H9 (cell line): ENCODE measurements around the gene RALGPS2. TPM values are rescaled to one million over a fixed set of nuclear protein-coding genes. Genes with fewer than 3 reads are reported as not detected.
A peak's percentile ranks its signal among the peaks of the same experiment; 100 is the strongest.

Experiments used
- DNase-seq: peaks from one replicate; pipeline ENCODE4 v3.0.0-alpha.2; 2017
- H2AFZ ChIP-seq: one replicate; pipeline ENCODE4 v1.6.1; 2013; ENCODE audit warnings: mild to moderate bottlenecking, low read length, control low read depth, moderate library complexity
- H2AK5ac ChIP-seq: 2 replicates; pipeline ENCODE4 v1.6.1; 2013; ENCODE audit warnings: low read length, control low read depth, mixed read lengths; ENCODE audit not compliant: insufficient read length
- H2BK120ac ChIP-seq: one replicate; pipeline ENCODE4 v1.6.1; 2013; ENCODE audit warnings: low read depth, mild to moderate bottlenecking, low read length, control low read depth, inconsistent platforms; ENCODE audit not compliant: poor library complexity, severe bottlenecking
- H2BK12ac ChIP-seq: 2 replicates; pipeline ENCODE4 v1.6.1; 2013; ENCODE audit warnings: low read length, control low read depth, mixed read lengths, low read depth; ENCODE audit not compliant: insufficient read length
- H2BK15ac ChIP-seq: 2 replicates; pipeline ENCODE4 v1.6.1; 2013; ENCODE audit warnings: low read depth, low read length, control low read depth
- H2BK20ac ChIP-seq: one replicate; pipeline ENCODE4 v1.6.1; 2013; ENCODE audit warnings: low read depth, mild to moderate bottlenecking, low read length, control low read depth, inconsistent platforms; ENCODE audit not compliant: poor library complexity, severe bottlenecking
- H2BK5ac ChIP-seq: 2 replicates; pipeline ENCODE4 v1.6.1; 2013; ENCODE audit warnings: low read length, control low read depth, mixed read lengths; ENCODE audit not compliant: insufficient read length
- H3K14ac ChIP-seq: 2 replicates; pipeline ENCODE4 v1.6.1; 2013; ENCODE audit warnings: low read length, control low read depth; ENCODE audit not compliant: insufficient read depth
- H3K18ac ChIP-seq: 2 replicates; pipeline ENCODE4 v1.6.1; 2013; ENCODE audit warnings: low read depth, mild to moderate bottlenecking, mixed read lengths, low read length, control low read depth; ENCODE audit not compliant: insufficient read length
- H3K23ac ChIP-seq: 2 replicates; pipeline ENCODE4 v1.6.1; 2013; ENCODE audit warnings: low read length, control low read depth, mixed read lengths, low read depth; ENCODE audit not compliant: insufficient read length
- H3K23me2 ChIP-seq: 2 replicates; pipeline ENCODE4 v1.6.1; 2013; ENCODE audit warnings: low read depth, mild to moderate bottlenecking, mixed read lengths, low read length, control low read depth; ENCODE audit not compliant: insufficient read length, poor library complexity, severe bottlenecking
- H3K27ac ChIP-seq: 2 replicates; pipeline ENCODE4 v1.5.1; 2013; ENCODE audit warnings: low read length, control low read depth, mixed read lengths, low read depth; ENCODE audit not compliant: insufficient read length
- H3K27me3 ChIP-seq: 2 replicates; pipeline ENCODE4 v1.6.1; 2013; ENCODE audit warnings: low read length, control low read depth, inconsistent platforms; ENCODE audit not compliant: insufficient read depth
- H3K4ac ChIP-seq: 2 replicates; pipeline ENCODE4 v1.6.1; 2013; ENCODE audit warnings: low read depth, mild to moderate bottlenecking, control low read depth, inconsistent platforms, low read length, moderate library complexity
- H3K4me1 ChIP-seq: 2 replicates; pipeline ENCODE4 v1.6.1; 2013; ENCODE audit warnings: low read length, control low read depth, inconsistent platforms; ENCODE audit not compliant: insufficient read depth
- H3K4me2 ChIP-seq: 2 replicates; pipeline ENCODE4 v1.6.1; 2013; ENCODE audit warnings: low read length, control low read depth, mixed read lengths; ENCODE audit not compliant: insufficient read length, insufficient read depth
- H3K56ac ChIP-seq: 2 replicates; pipeline ENCODE4 v1.6.1; 2013; ENCODE audit warnings: low read depth, mild to moderate bottlenecking, mixed read lengths, low read length, control low read depth; ENCODE audit not compliant: insufficient read length
- H3K79me1 ChIP-seq: 2 replicates; pipeline ENCODE4 v1.6.1; 2013; ENCODE audit warnings: low read depth, mild to moderate bottlenecking, moderate library complexity, low read length, control low read depth, inconsistent platforms; ENCODE audit not compliant: insufficient read depth, poor library complexity, severe bottlenecking
- H3K79me2 ChIP-seq: 2 replicates; pipeline ENCODE4 v1.6.1; 2013; ENCODE audit warnings: low read length, control low read depth, inconsistent platforms; ENCODE audit not compliant: insufficient read depth
- H3K9ac ChIP-seq: 2 replicates; pipeline ENCODE4 v1.6.1; 2013; ENCODE audit warnings: low read length, control low read depth, mixed read lengths; ENCODE audit not compliant: insufficient read length; ENCODE audit errors: extremely low read depth
- H3K9me3 ChIP-seq: one replicate; pipeline ENCODE4 v1.6.1; 2013; ENCODE audit warnings: low read depth, low read length, inconsistent platforms; ENCODE audit not compliant: control insufficient read depth
- H3T11ph ChIP-seq: one replicate; pipeline ENCODE4 v1.6.1; 2013; ENCODE audit warnings: mild to moderate bottlenecking, low read length, control low read depth, inconsistent platforms
- H4K20me1 ChIP-seq: one replicate; pipeline ENCODE4 v1.6.1; 2013; ENCODE audit not compliant: control insufficient read depth, insufficient read length, insufficient read depth
- H4K5ac ChIP-seq: 2 replicates; pipeline ENCODE4 v1.6.1; 2013; ENCODE audit warnings: low read depth, mild to moderate bottlenecking, mixed read lengths, low read length, control low read depth; ENCODE audit not compliant: insufficient read length
- H4K8ac ChIP-seq: replicated peaks from 2 replicates; pipeline ENCODE4 v1.6.1; 2013; ENCODE audit warnings: low read length, control low read depth, mixed read lengths, low read depth; ENCODE audit not compliant: insufficient read length
- H4K91ac ChIP-seq: 2 replicates; pipeline ENCODE4 v1.6.1; 2013; ENCODE audit warnings: low read depth, mild to moderate bottlenecking, moderate library complexity, mixed read lengths, low read length, control low read depth; ENCODE audit not compliant: insufficient read length
- H3K27ac Mint-ChIP-seq, 3 experiments: 2 replicates in 2 of 3; 3 replicates in 1 of 3; pipeline ENCODE4 v1.8.0; 2020 to 2021; ENCODE audit warnings: mixed read lengths in 3 of 3, mild to moderate bottlenecking in 1 of 3, moderate library complexity in 1 of 3
- H3K27me3 Mint-ChIP-seq: 2 replicates; pipeline ENCODE4 v1.8.0; 2021; ENCODE audit warnings: low read depth, mild to moderate bottlenecking, moderate library complexity, mixed read lengths
- H3K36me3 Mint-ChIP-seq, 3 experiments: 2 replicates in 2 of 3; 3 replicates in 1 of 3; pipeline ENCODE4 v1.8.0; 2020 to 2021; ENCODE audit warnings: low read depth in 3 of 3, mixed read lengths in 3 of 3; ENCODE audit not compliant: insufficient read depth in 1 of 3
- H3K4me1 Mint-ChIP-seq, 2 experiments: 2 replicates each; pipeline ENCODE4 v1.8.0; 2020; ENCODE audit warnings: mixed read lengths in 2 of 2
- H3K4me3 Mint-ChIP-seq, 2 experiments: 2 replicates in 1 of 2; 3 replicates in 1 of 2; pipeline ENCODE4 v1.8.0; 2020 to 2021; ENCODE audit warnings: mild to moderate bottlenecking in 2 of 2, mixed read lengths in 2 of 2, moderate library complexity in 1 of 2
- H3K9me3 Mint-ChIP-seq, 2 experiments: 2 replicates in 1 of 2; 3 replicates in 1 of 2; pipeline ENCODE4 v1.8.0; 2020; ENCODE audit warnings: mild to moderate bottlenecking in 2 of 2, mixed read lengths in 2 of 2, moderate library complexity in 1 of 2
- CTCF ChIP-seq: fragments of 200-600 bp; sonication (generic); conservative IDR thresholded peaks from 3 replicates; pipeline ENCODE4 v1.8.0; 2021; ENCODE audit warnings: antibody characterized with exemption, mild to moderate bottlenecking
- total RNA-seq: library from RNA; stranded (reverse); gene quantifications from 2 replicates; pipeline ENCODE4 v1.2.1, GENCODE V29; 2021

The RALGPS2 gene
- total RNA-seq, 1 experiment from 2014 or later: 32.6 TPM

DNA sequence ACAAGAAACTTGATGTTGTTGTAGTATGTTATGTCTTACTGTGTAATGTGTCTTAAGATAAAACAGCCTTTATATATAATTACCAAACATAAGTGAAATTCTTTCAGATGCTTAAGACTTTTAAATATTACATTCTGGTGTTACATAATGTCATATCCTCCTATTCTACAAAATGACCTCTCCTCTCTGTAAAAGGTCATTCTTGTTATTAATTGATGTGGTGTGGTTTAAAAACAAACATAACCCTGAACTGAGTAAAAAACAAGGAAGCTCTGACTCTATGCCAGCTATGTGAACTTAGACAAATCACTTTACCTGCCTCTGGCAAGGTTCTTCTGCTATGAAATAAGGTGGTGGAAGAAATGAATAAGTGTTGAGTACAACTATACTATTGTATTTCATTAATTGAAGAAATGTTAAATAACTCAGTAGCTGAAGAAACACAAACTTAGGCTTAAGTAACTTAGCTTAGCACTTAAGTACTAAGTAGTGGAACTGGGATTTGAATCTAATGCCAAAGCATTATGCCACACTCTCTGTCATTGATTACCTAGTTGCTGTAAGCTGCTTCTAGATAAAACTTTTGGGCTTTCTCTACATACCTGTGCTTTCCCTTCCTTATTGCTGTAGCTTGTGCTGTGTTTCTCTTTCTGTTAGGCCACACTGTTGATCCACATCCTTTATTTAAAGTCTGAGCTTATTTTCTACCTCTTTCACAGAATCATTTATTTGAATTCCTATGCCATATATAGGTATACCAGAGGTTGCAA lies 146.7 kb downstream of the RALGPS2 start:
- Mint-ChIP-seq H3K9me3 (no peaks in the 10 kb centered on the region), H3K4me1 (peaks cover 21 to 26% of the 10 kb centered on the region in 2 experiments), H3K4me3 (no peak overlapping the region), H3K36me3 (no peaks in the 10 kb centered on the region), H3K27me3 (no peaks in the 10 kb centered on the region), H3K27ac (peak overlapping the region in 2 of 3 experiments; percentile 56 to 71; a peak in 3 of 7 replicates)
- no peak for DNase-seq
- Histone ChIP-seq H3K23me2 (no peaks in the 10 kb centered on the region), H2BK12ac (no peak overlapping the region), H2AK5ac (no peak overlapping the region), H2BK20ac (no peak overlapping the region), H3K4me2 (no peak overlapping the region), H3T11ph (no peak overlapping the region), H3K56ac (no peak overlapping the region), H3K27ac (no peak overlapping the region), H3K9ac (no peak overlapping the region), H3K4me1 (no peaks in the 10 kb centered on the region), H3K14ac (no peak overlapping the region), H3K27me3 (no peaks in the 10 kb centered on the region), H3K18ac (no peak overlapping the region), H4K20me1 (no peaks in the 10 kb centered on the region), H2AFZ (no peak overlapping the region), H3K79me1 (no peaks in the 10 kb centered on the region), H3K23ac (no peak overlapping the region), H2BK5ac (no peak overlapping the region), H2BK15ac (no peak overlapping the region), H3K9me3 (no peaks in the 10 kb centered on the region), H4K91ac (no peak overlapping the region), H4K5ac (no peak overlapping the region), H3K4ac (no peak overlapping the region), H4K8ac (no peak overlapping the region), H2BK120ac (no peak overlapping the region), H3K79me2 (no peaks in the 10 kb centered on the region)
- TF ChIP-seq CTCF: no peak
